PC-3 (cell line): ENCODE measurements around the gene MME. TPM values are rescaled to one million over a fixed set of nuclear protein-coding genes. Genes with fewer than 3 reads are reported as not detected.
A peak's percentile ranks its signal among the peaks of the same experiment; 100 is the strongest.
"Not testable (repeated sequence)": the region's sequence is repeated elsewhere in the genome, so short reads cannot be mapped to it uniquely, and the experiment has no call there.

Experiments used
- ATAC-seq: fragments of 200-7000 bp; cut with Tn5 transposase; 2 replicates; pipeline ENCODE4 v1.9.1; 2020; ENCODE audit warnings: mild to moderate bottlenecking, moderate library complexity
- BruUV-seq: library from RNA; stranded (reverse); fragments of 400-500 nt; replicated peaks from 2 replicates; lab custom pipeline; 2021; lab: Mats Ljungman, UMichigan
- CTCF ChIA-PET: fragments of 300-600 bp; sonication (Branson Sonifier 250); formaldehyde crosslinking; loops from one replicate; lab custom pipeline; 2022; ENCODE audit warnings: antibody characterized with exemption; lab: Charles Lee
- POLR2A ChIA-PET: fragments of 300-600 bp; sonication (Branson Sonifier 250); formaldehyde crosslinking; loops from one replicate; lab custom pipeline; 2022; ENCODE audit warnings: antibody characterized with exemption; ENCODE audit not compliant: unreplicated experiment; lab: Charles Lee
- DNase-seq: peaks from one replicate; pipeline ENCODE4 v3.0.0-alpha.2; 2015
- H2AFZ ChIP-seq: fragments of 300-600 bp; sonication (generic); 2 replicates; pipeline ENCODE4 v1.6.0; 2016; ENCODE audit warnings: antibody characterized with exemption, low read length
- H3F3A ChIP-seq: fragments of 300-600 bp; sonication (generic); one replicate; pipeline ENCODE4 v1.6.0; 2017; ENCODE audit warnings: antibody characterized with exemption, low read length, control low read depth, mild to moderate bottlenecking; ENCODE audit not compliant: unreplicated experiment
- H3K27ac ChIP-seq: fragments of 300-600 bp; sonication (generic); 2 replicates; pipeline ENCODE4 v1.5.1; 2016; ENCODE audit warnings: mild to moderate bottlenecking, low read length
- H3K27me3 ChIP-seq: fragments of 300-600 bp; sonication (generic); 2 replicates; pipeline ENCODE4 v1.6.1; 2016; ENCODE audit warnings: low read length, mixed read lengths
- H3K36me3 ChIP-seq: fragments of 300-600 bp; sonication (generic); 2 replicates; pipeline ENCODE4 v1.6.1; 2016; ENCODE audit warnings: low read depth, mixed run types, low read length, mixed read lengths
- H3K4me1 ChIP-seq: fragments of 300-600 bp; sonication (generic); 2 replicates; pipeline ENCODE4 v1.5.1; 2016; ENCODE audit warnings: low read length; ENCODE audit not compliant: insufficient read depth
- H3K4me2 ChIP-seq: fragments of 300-600 bp; sonication (generic); 2 replicates; pipeline ENCODE4 v1.6.0; 2016; ENCODE audit warnings: low read length
- H3K4me3 ChIP-seq: fragments of 300-600 bp; sonication (generic); 2 replicates; pipeline ENCODE4 v1.5.1; 2016; ENCODE audit warnings: mild to moderate bottlenecking, low read length, mixed read lengths
- H3K79me2 ChIP-seq: fragments of 300-600 bp; sonication (generic); 2 replicates; pipeline ENCODE4 v1.6.1; 2017; ENCODE audit warnings: low read length, mixed read lengths
- H3K9ac ChIP-seq: fragments of 300-600 bp; sonication (generic); 2 replicates; pipeline ENCODE4 v1.6.0; 2016; ENCODE audit warnings: mild to moderate bottlenecking, low read length
- H3K9me2 ChIP-seq: fragments of 300-600 bp; sonication (generic); replicated peaks from 2 replicates; pipeline ENCODE4 v1.6.1; 2016; ENCODE audit warnings: mixed run types, low read length, mixed read lengths
- H3K9me3 ChIP-seq: fragments of 300-600 bp; sonication (generic); 2 replicates; pipeline ENCODE4 v1.6.1; 2016; ENCODE audit warnings: low read length, mixed read lengths
- H4K20me1 ChIP-seq: fragments of 300-600 bp; sonication (generic); 2 replicates; pipeline ENCODE4 v1.6.1; 2016; ENCODE audit warnings: low read length, mixed read lengths
- CTCF ChIP-seq: fragments of 300-600 bp; sonication (generic); conservative IDR thresholded peaks from 2 replicates; pipeline ENCODE4 v1.5.1; 2017; ENCODE audit warnings: antibody characterized with exemption, low read depth, mild to moderate bottlenecking, low read length
- EZH2 ChIP-seq: fragments of 300-600 bp; sonication (generic); IDR thresholded peaks from one replicate; pipeline ENCODE4 v1.6.1; 2017; ENCODE audit warnings: antibody characterized with exemption, mild to moderate bottlenecking, low read length; ENCODE audit not compliant: unreplicated experiment
- EZH2phosphoT487 ChIP-seq: fragments of 300-600 bp; sonication (generic); IDR thresholded peaks from 2 replicates; pipeline ENCODE4 v1.6.1; 2018; ENCODE audit warnings: mild to moderate bottlenecking, antibody characterized with exemption, low read length, borderline replicate concordance
- intact Hi-C: fragments of 100-400 bp; cut with micrococcal nuclease; formaldehyde crosslinking; loops from 2 replicates; pipeline ENCODE4 v1.9.0; 2023
- total RNA-seq: library from RNA; depleted of rRNA; stranded (reverse); fragments of >200 nt; gene quantifications from 2 replicates; pipeline ENCODE4 v1.2.3, GENCODE V29; 2014

Gene MME
- total RNA-seq, 1 experiment from 2014 or later: 1.2 TPM

- intact Hi-C loops: no loop called here
- H3K4me1 ChIP-seq: no peaks in the 10 kb centered on the region
- ChIA-PET POLR2A (no interaction called here), CTCF (no interaction called here)
- H3K4me3 ChIP-seq: no peak overlapping the region
- H3K27ac ChIP-seq: no peak overlapping the region
- H3K9ac ChIP-seq: no peak overlapping the region
- H3K9me2 ChIP-seq: no peaks in the 10 kb centered on the region
- H3K4me2 ChIP-seq: no peak overlapping the region
- no peak for TF ChIP-seq EZH2phosphoT487
- TF ChIP-seq EZH2: no peak
- TF ChIP-seq CTCF: no peak
- H4K20me1 ChIP-seq: no peaks in the 10 kb centered on the region
- no peak for DNase-seq
- no peaks in the 10 kb centered on the region for H3F3A ChIP-seq
- H3K79me2 ChIP-seq: no peaks in the 10 kb centered on the region
- H3K27me3 ChIP-seq: peaks cover 18% of the 10 kb centered on the region; the same call in 1 of the 2 replicates
- no peak for ATAC-seq
- H2AFZ ChIP-seq: no peak overlapping the region
- no TSS peak for BruUV-seq
- no peaks in the 10 kb centered on the region for H3K36me3 ChIP-seq
- no peaks in the 10 kb centered on the region for H3K9me3 ChIP-seq
Measured at GRCh38 chr3:155111971-155112370, 31.9 kb downstream of the MME start.

GRCh38 chr3:155112661-155113389 is 32.7 kb downstream of the MME start:
- no peak overlapping the region for H3K4me3 ChIP-seq
- no peaks in the 10 kb centered on the region for H4K20me1 ChIP-seq
- H3K9ac ChIP-seq: no peak overlapping the region
- no peak overlapping the region for H3K27ac ChIP-seq
- H3K9me3 ChIP-seq: no peaks in the 10 kb centered on the region
- peaks cover 18% of the 10 kb centered on the region; the same call in 1 of the 2 replicates for H3K27me3 ChIP-seq
- no peak overlapping the region for H3K4me2 ChIP-seq
- H3K9me2 ChIP-seq: no peaks in the 10 kb centered on the region
- no peaks in the 10 kb centered on the region for H3K79me2 ChIP-seq
- no peaks in the 10 kb centered on the region for H3F3A ChIP-seq
- CTCF ChIA-PET: no interaction called here
- no peak overlapping the region for H2AFZ ChIP-seq
- POLR2A ChIA-PET: no interaction called here
- ATAC-seq: no peak
- intact Hi-C loops: no loop called here
- no peaks in the 10 kb centered on the region for H3K4me1 ChIP-seq
- H3K36me3 ChIP-seq: no peaks in the 10 kb centered on the region
- no peak for TF ChIP-seq EZH2
- TF ChIP-seq EZH2phosphoT487: no peak
- no peak for TF ChIP-seq CTCF
- no TSS peak for BruUV-seq
- DNase-seq: no peak

- ATAC-seq, DNase-seq, H3K36me3 ChIP-seq, intact Hi-C loops, H3K9me3 ChIP-seq, H3K4me2 ChIP-seq, H3K79me2 ChIP-seq, H3K4me3 ChIP-seq, H3F3A ChIP-seq, H4K20me1 ChIP-seq, H3K9me2 ChIP-seq, H2AFZ ChIP-seq, H3K4me1 ChIP-seq, H3K27ac ChIP-seq, POLR2A ChIA-PET, H3K27me3 ChIP-seq, H3K9ac ChIP-seq: not testable (repeated sequence)
- CTCF ChIA-PET: interaction anchor here (0.7 kb wide), 1 partner anchor 812 kb away, joined by 8 read pairs; no protein-coding TSS in a partner anchor
- TSS peak; percentile 55 for BruUV-seq
Measured at GRCh38 chr3:155124745-155125144, 44.6 kb downstream of the MME start.
